Esophagus (tissue), 2 donors: ENCODE data around the gene AUP1. TPM values are rescaled to one million over a fixed set of nuclear protein-coding genes. Genes with fewer than 3 reads are reported as not detected.
"Not testable (repeated sequence)": the region's sequence is repeated elsewhere in the genome, so short reads cannot be mapped to it uniquely, and the experiment has no call there.

Experiments
- H3K27ac ChIP-seq, 2 donors: one replicate each; pipeline ENCODE4 v1.5.1; 2013; ENCODE audit warnings: low read depth in 2 of 2, mild to moderate bottlenecking in 2 of 2, inconsistent platforms in 1 of 2, low read length in 1 of 2, moderate library complexity in 1 of 2
- H3K27me3 ChIP-seq, 2 donors: one replicate each; pipeline ENCODE4 v1.6.1; 2013; ENCODE audit warnings: low read length in 2 of 2, control low read depth in 1 of 2, mild to moderate bottlenecking in 1 of 2; ENCODE audit not compliant: insufficient read depth in 2 of 2, control insufficient read depth in 1 of 2
- H3K36me3 ChIP-seq, 2 donors: one replicate each; pipeline ENCODE4 v1.6.1; 2013; ENCODE audit warnings: low read length in 1 of 2; ENCODE audit not compliant: control insufficient read depth in 2 of 2, insufficient read depth in 2 of 2
- H3K4me1 ChIP-seq, 2 donors: one replicate each; pipeline ENCODE4 v1.6.1; 2013; ENCODE audit warnings: low read length in 1 of 2; ENCODE audit not compliant: control insufficient read depth in 2 of 2, insufficient read depth in 2 of 2
- H3K4me3 ChIP-seq, 2 donors: one replicate each; pipeline ENCODE4 v1.5.1; 2013; ENCODE audit warnings: low read length in 2 of 2, mild to moderate bottlenecking in 2 of 2, low read depth in 1 of 2, moderate library complexity in 1 of 2
- H3K9me3 ChIP-seq, 2 donors: one replicate each; pipeline ENCODE4 v1.6.1; 2013; ENCODE audit warnings: mild to moderate bottlenecking in 2 of 2, low read depth in 1 of 2, low read length in 1 of 2, moderate library complexity in 1 of 2; ENCODE audit not compliant: control insufficient read depth in 2 of 2, insufficient read depth in 1 of 2
- WGBS, 2 donors: extraction: QIAGEN DNeasy Blood & Tissue Kit; methylation state at CpG; one replicate each; pipeline ENCODE4 v1.1.7; 2013; 5-methylcytosine and 5-hydroxymethylcytosine counted together
- polyA plus RNA-seq, 2 donors: library from polyadenylated mRNA; stranded (reverse); fragments of 200-250 nt; gene quantifications; one replicate each; pipeline ENCODE4 v1.2.3, GENCODE V29; 2013
- donor health status: healthy with polysubstance abuse.
- donor health status: Bipolar disorder and iron deficiency.

AUP1 gene
- polyA plus RNA-seq, 2 donors = 116 to 186 TPM

- peaks cover 20 to 38% of the 10 kb centered on the region in 2 donors for H3K36me3 ChIP-seq
- H3K9me3 ChIP-seq = no peaks in the 10 kb centered on the region
- 94% methylated on average over 3 of the region's 3 CpGs for WGBS, 2 donors
- peaks cover 5 to 10% of the 10 kb centered on the region in 2 donors for H3K4me1 ChIP-seq
- H3K4me3 ChIP-seq = no peak overlapping the region
- H3K27me3 ChIP-seq = no peaks in the 10 kb centered on the region
- H3K27ac ChIP-seq = no peak overlapping the region
These were observed 36.0 kb downstream of the AUP1 start for GRCh38 chr2:74493546-74493945.

GRCh38 chr2:74491648-74492544 lies 37.6 kb downstream of the AUP1 start:
- 90 to 92% methylated on average over 12 of the region's 12 CpGs for WGBS, 2 donors
- no peaks in the 10 kb centered on the region for H3K27me3 ChIP-seq
- H3K9me3 ChIP-seq = no peaks in the 10 kb centered on the region
- no peaks in the 10 kb centered on the region for H3K4me1 ChIP-seq
- H3K36me3 ChIP-seq = peaks cover 20 to 38% of the 10 kb centered on the region in 2 donors
- no peak overlapping the region for H3K27ac ChIP-seq
- H3K4me3 ChIP-seq = no peak overlapping the region

GRCh38 chr2:74489906-74490305 lies 39.6 kb downstream of the AUP1 start:
- WGBS, 2 donors = 93 to 95% methylated on average over 9 of the region's 9 CpGs
- H3K4me3 ChIP-seq = no peak overlapping the region
- no peaks in the 10 kb centered on the region for H3K4me1 ChIP-seq
- H3K36me3 ChIP-seq = peaks cover 20 to 38% of the 10 kb centered on the region in 2 donors
- no peaks in the 10 kb centered on the region for H3K27me3 ChIP-seq
- no peaks in the 10 kb centered on the region for H3K9me3 ChIP-seq
- H3K27ac ChIP-seq = no peak overlapping the region

DNA sequence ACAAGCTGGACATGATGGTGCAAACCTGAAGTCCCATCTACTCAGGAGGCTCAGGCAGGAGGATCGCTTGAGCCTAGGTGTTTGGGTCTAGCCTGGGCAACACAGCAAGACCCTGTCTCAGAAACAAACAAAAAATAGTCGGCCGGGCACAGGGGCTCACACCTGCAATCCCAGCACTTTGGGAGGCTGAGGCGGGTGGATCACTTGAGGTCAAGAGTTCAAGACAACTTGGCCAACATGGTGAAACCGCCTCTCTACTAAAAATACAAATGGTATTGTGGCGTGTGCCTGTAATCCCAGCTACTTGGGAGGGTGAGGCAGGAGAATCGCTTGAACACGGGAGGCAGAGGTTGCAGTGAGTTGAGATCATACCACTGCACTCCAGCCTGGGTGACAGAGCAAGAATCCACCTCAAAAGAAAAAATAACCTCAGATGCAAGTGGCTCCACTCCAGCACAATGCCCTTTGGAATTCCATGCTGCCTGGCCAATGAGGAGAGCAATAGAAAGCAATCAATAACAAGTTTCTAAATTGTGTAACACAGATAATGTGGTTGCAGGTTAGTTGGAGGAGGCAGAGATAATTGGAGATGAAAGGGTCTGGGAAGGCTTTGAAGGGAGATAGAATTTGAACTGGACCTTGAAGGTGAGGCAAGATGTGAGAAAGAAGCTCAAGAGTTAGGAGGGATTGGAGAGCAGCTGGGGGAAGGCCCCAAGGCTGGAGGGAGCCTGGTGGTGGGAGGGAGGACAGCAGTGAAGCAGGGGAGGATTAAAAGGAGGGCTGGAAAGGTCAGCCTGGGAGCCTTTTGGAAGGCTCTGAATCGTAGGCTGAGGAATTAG lies 40.6 kb downstream of the AUP1 start:
- no peaks in the 10 kb centered on the region for H3K27me3 ChIP-seq
- 78 to 89% methylated on average over 9 of the region's 9 CpGs for WGBS, 2 donors
- no peaks in the 10 kb centered on the region for H3K9me3 ChIP-seq
- no peak overlapping the region for H3K27ac ChIP-seq
- H3K4me1 ChIP-seq = no peaks in the 10 kb centered on the region
- H3K4me3 ChIP-seq = no peak overlapping the region
- peaks cover 20 to 38% of the 10 kb centered on the region in 2 donors for H3K36me3 ChIP-seq

- H3K27me3 ChIP-seq = no peaks in the 10 kb centered on the region
- peaks cover 8 to 9% of the 10 kb centered on the region in 2 donors for H3K4me1 ChIP-seq
- H3K36me3 ChIP-seq = peaks cover 6 to 15% of the 10 kb centered on the region in 2 donors
- WGBS, 2 donors = 85 to 96% methylated on average over 2 of the region's 2 CpGs
- no peak overlapping the region for H3K27ac ChIP-seq
- no peaks in the 10 kb centered on the region for H3K9me3 ChIP-seq
- no peak overlapping the region for H3K4me3 ChIP-seq
These were observed 43.4 kb downstream of the AUP1 start for GRCh38 chr2:74486141-74486540.

- 72 to 81% methylated on average over 19 of the region's 19 CpGs for WGBS, 2 donors
- not testable (repeated sequence) for H3K27me3 ChIP-seq, H3K36me3 ChIP-seq, H3K9me3 ChIP-seq
- peaks cover 13% of the 10 kb centered on the region in 2 donors for H3K4me1 ChIP-seq
- peak overlapping the region in 1 of 2 donors; percentile 98 for H3K27ac ChIP-seq
- peak overlapping the region in 1 of 2 donors; percentile 76 for H3K4me3 ChIP-seq
These were observed 45.8 kb downstream of the AUP1 start for GRCh38 chr2:74483675-74484164.

- Histone ChIP-seq H3K27ac (peak within 1 kb of the TSS; percentile 88 to 98), H3K4me1 (peaks cover 13% of the 10 kb centered on the region in 2 donors), H3K36me3 (peaks cover 0 to 5% of the 10 kb centered on the region in 2 donors), H3K27me3 (no peaks in the 10 kb centered on the region), H3K4me3 (peak within 1 kb of the TSS; percentile 76 to 84), H3K9me3 (no peaks in the 10 kb centered on the region)
- 1% methylated on average over 49 to 50 of the region's 50 CpGs for WGBS, 2 donors
These were observed 46.5 kb downstream of the AUP1 start, which contains the start of the genes CCDC142 and TTC31 for GRCh38 chr2:74482801-74483674. CCDC142 (minus strand) TSS chr2:74482998; CDS start chr2:74482837, 161 bp downstream. TTC31 (plus strand) TSS chr2:74483081; CDS start chr2:74483096, 15 bp downstream.

- 1% methylated on average over 73 to 80 of the region's 80 CpGs for WGBS, 2 donors
- Histone ChIP-seq H3K36me3 (peaks cover 0 to 7% of the 10 kb centered on the region in 2 donors), H3K27ac (peak overlapping the region; percentile 81 to 98), H3K4me1 (peaks cover 13% of the 10 kb centered on the region in 2 donors), H3K27me3 (no peaks in the 10 kb centered on the region), H3K4me3 (peak overlapping the region; percentile 76 to 84), H3K9me3 (no peaks in the 10 kb centered on the region)
These were observed 47.3 kb downstream of the AUP1 start for GRCh38 chr2:74481961-74482800.
